Stromal cell of bone marrow (primary cell): ENCODE measurements around the gene MID2.
"Not testable (repeated sequence)": the region's sequence is repeated elsewhere in the genome, so short reads cannot be mapped to it uniquely, and the experiment has no call there.

Experiments used
- DNase-seq: peaks from one replicate; pipeline ENCODE4 v3.0.0-alpha.2; 2012; ENCODE audit warnings: low read depth

MID2 gene

DNA sequence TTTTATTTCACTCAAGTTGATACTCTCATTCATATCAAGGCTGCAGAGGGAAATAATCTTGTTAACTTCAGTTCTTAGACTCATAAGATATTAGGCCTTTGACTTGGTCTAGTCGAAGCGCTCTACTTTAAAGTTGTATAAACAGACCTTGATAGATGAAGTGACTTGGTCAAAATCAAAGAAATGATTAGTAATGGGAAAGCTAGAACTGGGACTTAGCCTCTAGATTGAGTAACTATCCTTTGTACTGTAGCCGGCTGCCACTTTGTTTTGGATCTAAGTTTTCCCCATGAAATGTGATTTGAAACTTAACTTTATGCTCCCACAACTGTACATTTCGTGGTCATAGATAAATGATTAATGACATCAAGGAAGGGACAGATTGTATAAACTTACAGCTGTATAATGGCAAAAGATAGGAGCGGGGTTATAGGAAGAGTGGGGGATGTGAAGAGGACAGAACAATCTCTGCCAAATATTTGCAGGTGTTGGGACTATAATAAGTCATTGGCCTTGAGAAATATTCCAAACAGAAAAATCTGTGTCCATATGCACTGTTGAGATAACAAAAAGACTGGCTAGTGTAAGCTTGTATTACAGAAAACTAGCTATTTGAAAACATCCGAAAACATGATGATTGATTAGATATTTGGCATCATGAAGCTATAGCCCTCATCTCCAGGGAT, 17.2 kb downstream of the MID2 start:
- no peak for DNase-seq

- DNase-seq: no peak
These were observed 20.0 kb downstream of the MID2 start for GRCh38 chrX:107845625-107846024.

GRCh38 chrX:107848591-107848990, 22.9 kb downstream of the MID2 start:
- no peak for DNase-seq

DNA sequence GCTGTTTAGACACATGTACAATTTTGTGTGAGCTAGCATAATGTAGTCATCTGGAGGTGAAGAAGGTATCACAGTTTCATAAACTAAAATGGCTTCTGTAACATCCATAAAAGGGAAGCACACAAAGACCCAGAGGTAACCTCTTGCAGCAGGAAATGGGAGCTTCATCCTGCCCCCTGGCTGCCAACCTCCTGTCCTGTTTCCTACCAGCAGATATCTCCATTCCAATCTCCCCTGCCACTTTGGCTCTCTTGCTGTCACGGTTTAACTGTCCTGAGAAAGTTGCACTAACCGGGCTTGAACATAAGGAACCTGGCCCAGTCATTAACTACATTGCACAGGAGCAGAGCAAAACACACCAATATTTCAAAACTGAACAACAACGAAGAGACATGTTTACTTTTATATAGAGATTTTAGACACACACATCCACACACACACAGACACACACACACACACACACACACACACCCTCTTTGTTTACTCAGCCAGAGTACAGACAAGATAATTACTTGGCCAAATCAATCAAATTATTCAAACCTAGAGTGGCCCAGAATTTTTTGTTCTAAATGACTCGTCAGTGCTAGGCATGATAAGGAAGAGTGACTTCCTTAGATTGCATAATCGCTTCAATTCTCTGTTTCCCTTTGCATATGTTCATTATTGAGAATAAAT, 24.2 kb downstream of the MID2 start:
- no peak for DNase-seq

GRCh38 chrX:107850422-107850765, 24.7 kb downstream of the MID2 start:
- DNase-seq: no peak

DNA sequence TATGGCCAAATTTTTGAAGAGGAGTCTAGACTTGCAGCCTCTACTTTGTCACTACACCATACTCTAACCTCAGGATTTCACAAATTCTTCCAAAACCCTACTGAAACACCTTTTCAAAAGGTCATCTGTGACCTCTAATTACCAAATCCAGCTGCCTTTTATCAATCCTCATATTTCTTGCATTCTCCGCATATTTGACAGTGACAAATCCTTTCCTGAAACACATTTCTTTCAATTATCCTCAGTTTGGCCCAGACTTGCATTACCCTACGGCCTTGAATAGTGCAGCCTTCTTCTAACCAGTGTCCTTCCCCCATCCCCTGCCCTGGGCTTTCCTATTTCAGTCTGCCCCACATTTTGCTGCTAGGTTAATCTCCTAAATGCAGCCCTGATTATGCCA, 25.5 kb downstream of the MID2 start:
- no peak for DNase-seq

GRCh38 chrX:107851665-107852064, 26.0 kb downstream of the MID2 start:
- DNase-seq: not testable (repeated sequence)

DNA sequence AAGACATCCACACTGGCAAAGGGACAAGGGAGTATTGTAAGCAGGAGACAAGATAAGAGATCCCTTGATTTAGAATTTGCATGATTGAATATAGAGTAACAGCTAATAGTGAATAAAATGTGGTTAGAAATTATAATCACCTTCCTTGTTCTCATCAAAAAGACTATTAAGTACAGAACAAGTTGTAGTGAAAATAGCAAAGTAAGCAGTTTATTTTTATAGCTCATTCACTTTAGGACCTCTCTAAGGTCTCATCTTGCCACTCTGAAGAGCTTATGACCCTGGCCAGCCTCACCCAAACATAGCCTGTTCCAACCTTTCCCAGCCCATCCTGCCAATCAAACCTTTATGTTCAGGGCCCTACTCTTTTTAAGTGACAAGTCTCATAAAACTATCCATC, 30.6 kb downstream of the MID2 start:
- no peak for DNase-seq

GRCh38 chrX:107857041-107857440, 31.4 kb downstream of the MID2 start:
- not testable (repeated sequence) for DNase-seq

DNA sequence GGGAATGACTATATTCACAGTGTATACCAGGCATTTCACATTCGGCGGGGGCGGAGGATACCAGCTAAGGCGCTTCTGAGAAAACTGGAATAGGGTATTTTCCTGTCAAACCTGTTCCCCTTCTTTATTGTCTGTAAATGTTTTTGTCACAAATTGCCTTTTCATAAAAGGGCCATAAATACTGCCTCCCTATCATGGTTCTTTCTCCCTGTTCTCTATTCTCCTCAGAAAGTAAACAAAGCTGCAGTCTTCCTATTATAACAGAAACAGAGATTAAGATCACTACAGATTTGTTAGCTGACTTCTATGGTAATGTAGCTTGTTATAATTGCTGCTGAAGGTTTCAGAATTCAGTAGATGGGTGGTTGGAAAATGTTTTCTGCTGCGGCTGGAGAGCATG, 32.2 kb downstream of the MID2 start:
- DNase-seq: no peak

- DNase-seq: no peak
These were observed 35.4 kb downstream of the MID2 start for GRCh38 chrX:107861056-107861455.

DNA sequence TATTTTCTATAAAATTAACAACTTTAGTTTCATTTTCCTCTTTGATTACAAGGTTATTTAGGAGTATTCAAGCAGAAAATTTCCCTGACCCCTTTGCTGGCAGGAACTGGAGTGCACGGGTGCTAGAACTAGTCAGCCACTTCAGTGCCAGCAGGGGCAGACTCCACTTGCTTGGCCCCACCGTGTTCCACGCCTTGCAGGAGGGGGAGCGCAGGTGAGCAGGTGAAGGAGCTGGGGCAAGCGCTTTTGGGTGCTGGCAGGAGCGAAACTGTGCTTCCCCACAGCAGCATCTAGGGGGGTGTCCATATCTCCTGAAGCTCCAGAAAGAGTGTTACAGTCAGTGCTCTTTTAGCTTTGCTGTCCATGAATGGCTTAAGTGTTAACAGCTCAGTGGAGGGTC, 45.5 kb downstream of the MID2 start:
- no peak for DNase-seq

DNA sequence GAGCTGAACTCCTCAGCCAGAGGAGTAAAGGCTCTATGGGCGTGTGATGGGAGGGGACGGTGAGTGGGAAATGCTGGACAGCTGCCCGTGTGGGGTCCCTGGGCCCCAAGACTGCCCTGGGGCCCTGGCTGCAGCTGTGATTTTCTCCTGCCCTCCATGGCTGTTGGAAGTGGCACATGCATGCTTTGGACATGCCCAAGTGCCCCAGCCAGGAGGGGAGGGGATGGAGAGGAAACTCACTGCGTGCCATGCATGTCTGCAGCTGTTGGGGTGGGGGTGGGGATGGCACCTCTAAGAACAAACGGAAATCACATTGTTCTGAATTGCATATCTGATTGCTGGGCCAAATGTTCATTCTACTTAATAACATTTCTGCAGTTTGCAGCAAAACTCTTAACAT, 52.4 kb downstream of the MID2 start:
- DNase-seq: no peak

- no peak for DNase-seq
These were observed 54.5 kb downstream of the MID2 start for GRCh38 chrX:107880054-107880610.

- DNase-seq: peak; percentile 16
These were observed 68.4 kb downstream of the MID2 start for GRCh38 chrX:107894038-107894437.

DNA sequence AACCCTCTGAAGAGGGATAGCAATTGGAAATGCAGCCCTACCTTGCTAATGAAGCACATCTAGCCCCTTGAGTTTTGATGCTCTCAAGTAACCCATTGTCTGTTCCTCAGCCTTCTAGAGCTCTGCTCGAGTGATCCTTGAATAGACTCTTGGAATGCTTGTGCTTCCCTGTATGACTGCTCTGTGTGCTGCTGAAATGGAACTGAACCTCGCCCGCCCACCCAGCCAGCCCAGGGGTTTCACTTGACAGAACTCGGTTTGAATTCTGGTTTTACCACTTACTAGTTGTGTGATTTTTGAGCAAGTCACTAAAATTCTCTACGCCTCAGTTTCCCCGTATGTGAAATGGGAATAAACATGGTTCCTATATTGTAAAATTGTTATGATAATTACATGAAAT, 77.1 kb downstream of the MID2 start:
- no peak for DNase-seq

DNA sequence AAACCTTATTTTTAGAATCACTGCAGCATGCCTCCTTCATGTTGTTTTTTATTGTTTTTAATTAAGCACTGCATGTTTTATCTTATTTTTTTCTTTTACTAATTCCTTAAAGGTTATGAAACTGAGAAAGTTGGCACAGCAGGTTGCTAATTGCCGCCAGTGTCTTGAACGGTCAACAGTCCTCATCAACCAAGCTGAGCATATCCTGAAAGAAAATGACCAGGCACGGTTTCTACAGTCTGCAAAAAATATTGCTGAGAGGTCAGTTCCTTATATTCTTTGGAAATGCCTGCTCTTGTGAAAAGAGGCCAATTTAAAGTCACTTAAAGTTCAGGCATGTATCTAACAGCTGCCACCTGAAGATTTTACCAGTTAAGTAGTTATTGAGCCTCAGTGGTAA, 79.7 kb downstream of the MID2 start:
- DNase-seq: no peak

- no peak for DNase-seq
These were observed 98.6 kb downstream of the MID2 start for GRCh38 chrX:107924136-107924746.

- DNase-seq: no peak
These were observed 108.6 kb downstream of the MID2 start for GRCh38 chrX:107934262-107934661.

DNA sequence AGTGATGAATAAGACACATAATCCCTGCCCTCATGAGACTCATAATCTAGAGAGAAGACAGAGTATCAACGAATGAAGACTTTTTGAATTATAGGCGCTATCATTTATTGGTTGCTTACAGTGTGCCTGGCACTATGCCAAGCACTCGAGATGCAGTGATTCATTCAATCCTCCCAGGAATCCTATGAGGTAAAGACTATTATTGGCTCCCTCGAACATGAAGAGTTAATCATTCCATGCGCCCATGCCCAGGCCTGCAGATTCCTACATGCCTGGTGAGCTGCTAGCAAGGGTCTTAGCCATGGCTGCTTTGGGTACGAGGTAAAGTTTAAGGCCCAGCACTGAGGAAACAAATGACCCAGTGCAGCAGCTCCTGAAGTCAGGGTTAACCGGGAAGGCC, 109.5 kb downstream of the MID2 start:
- DNase-seq: peak; percentile 4

DNA sequence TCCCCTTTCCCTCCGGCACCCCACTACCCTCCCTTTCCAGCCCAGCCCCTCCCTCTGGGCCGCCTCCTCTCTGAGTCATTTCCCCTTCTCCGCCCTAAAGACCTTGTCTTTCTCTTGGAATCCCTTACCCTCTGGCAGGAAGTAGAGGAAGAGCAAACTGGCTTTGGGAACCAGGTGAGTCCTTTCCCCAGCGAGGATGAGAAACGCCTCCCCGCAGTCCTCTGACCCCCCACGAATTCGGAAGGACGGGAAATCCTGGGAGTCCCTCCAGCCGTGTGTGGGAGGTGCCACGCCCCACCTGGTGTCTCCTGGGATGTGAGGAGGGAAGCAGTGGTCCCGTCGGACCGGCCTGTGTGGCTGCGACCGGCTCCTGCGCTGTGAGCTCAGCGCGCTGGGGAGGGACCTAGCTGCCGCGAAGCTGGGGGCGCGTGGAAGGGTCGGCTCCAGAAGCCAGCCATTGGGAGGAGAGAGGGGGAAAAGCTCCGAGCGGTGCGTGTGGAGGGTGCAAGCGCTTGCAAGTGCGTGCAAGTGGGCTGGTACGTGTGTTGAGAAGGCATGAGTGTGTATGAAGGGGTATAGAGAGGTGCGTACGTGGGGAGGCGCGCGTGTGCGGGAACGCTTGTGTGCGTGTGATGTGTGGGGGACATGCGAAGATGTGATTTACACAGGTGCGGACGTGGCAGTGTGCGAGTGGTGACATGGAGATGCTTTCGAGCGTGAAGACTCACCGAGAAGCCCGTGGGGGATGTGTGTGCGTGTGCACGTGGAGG, 110.2 kb downstream of the MID2 start:
- no peak for DNase-seq

GRCh38 chrX:107936434-107936730, 110.7 kb downstream of the MID2 start:
- DNase-seq: no peak

DNA sequence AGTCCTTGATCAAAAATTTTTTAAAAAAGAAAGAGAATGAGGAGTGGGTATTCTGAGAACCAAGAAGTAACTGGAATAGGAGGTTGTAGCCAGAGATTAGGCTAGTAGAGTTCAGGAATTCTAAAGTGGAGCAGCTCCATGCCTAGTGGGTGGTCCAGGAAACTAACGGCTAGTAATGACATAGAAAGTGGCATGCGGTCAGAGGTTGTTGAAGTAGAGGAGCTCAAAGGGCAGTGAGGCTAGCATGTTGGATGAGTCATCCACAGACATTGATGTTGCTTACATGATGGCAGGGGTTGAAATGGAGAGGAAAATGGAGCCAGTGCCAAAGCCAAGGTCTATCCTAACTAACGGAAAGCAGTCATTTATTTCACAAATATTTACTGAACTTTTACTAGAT, 114.4 kb downstream of the MID2 start:
- DNase-seq: no peak
